Tibial nerve (tissue), 4 donors: ENCODE results near the gene LGSN. TPM values are rescaled to one million over a fixed set of nuclear protein-coding genes. Genes with fewer than 3 reads are reported as not detected.

Source experiments
- DNase-seq, 2 donors: peaks; one replicate each; pipeline ENCODE4 v3.0.0-alpha.2; 2019; ENCODE audit warnings: low spot score in 2 of 2
- H3K27ac ChIP-seq, 4 donors: fragments of 200-600 bp; sonication (generic) in 3 of 4; one replicate each; pipeline ENCODE4 v1.5.1; 2017 to 2019; ENCODE audit warnings: mild to moderate bottlenecking in 1 of 4
- H3K27me3 ChIP-seq, 2 donors: fragments of 200-600 bp; sonication (generic) in 1 of 2; one replicate each; pipeline versions ENCODE4 v1.5.1 to v1.6.0; 2017 to 2019
- H3K36me3 ChIP-seq, 3 donors: fragments of 200-600 bp; sonication (generic); one replicate each; pipeline ENCODE4 v1.5.1; 2018 to 2019
- H3K4me1 ChIP-seq, 4 donors: fragments of 200-600 bp; sonication (generic) in 3 of 4; one replicate each; pipeline ENCODE4 v1.5.1; 2017 to 2019
- H3K4me3 ChIP-seq, 4 donors: fragments of 200-600 bp; sonication (generic) in 3 of 4; one replicate each; pipeline ENCODE4 v1.5.1; 2017 to 2019; ENCODE audit warnings: mild to moderate bottlenecking in 1 of 4, moderate library complexity in 1 of 4
- H3K9me3 ChIP-seq, 4 donors: fragments of 200-600 bp; sonication (generic) in 3 of 4; one replicate each; pipeline ENCODE4 v1.5.1; 2017 to 2019
- EP300 ChIP-seq, 2 donors: sonication (generic); formaldehyde crosslinking; IDR thresholded peaks; one replicate each; pipeline ENCODE4 v1.6.1; 2017; ENCODE audit warnings: antibody characterized with exemption in 2 of 2, mild to moderate bottlenecking in 1 of 2
- POLR2A ChIP-seq, 2 donors: fragments of 450-650 bp; IDR thresholded peaks; one replicate each; pipeline ENCODE4 v1.6.1; 2017; ENCODE audit warnings: antibody characterized with exemption in 2 of 2, mild to moderate bottlenecking in 2 of 2, moderate library complexity in 2 of 2
- WGBS, 2 donors: methylation state at CpG; one replicate each; pipeline ENCODE4 v1.1.5; 2018; 5-methylcytosine and 5-hydroxymethylcytosine counted together
- total RNA-seq, 4 donors: library from RNA; depleted of rRNA; stranded (reverse); fragments of >200 nt; gene quantifications; one replicate each; pipeline ENCODE4 v1.1.0, GENCODE V29; 2016
- TF ChIP-seq, protein P1 (sequence below), 5 experiments: fragments of 200-600 bp in 3 of 5; fragments of 450-650 bp in 2 of 5; sonication (generic) in 3 of 5; IDR thresholded peaks; one replicate each; pipeline ENCODE4 v1.5.1; 2016 to 2019; ENCODE audit warnings: antibody characterized with exemption in 5 of 5, mild to moderate bottlenecking in 3 of 5, moderate library complexity in 2 of 5

Gene LGSN
- total RNA-seq, 4 donors from 2014 or later: not detected

DNA sequence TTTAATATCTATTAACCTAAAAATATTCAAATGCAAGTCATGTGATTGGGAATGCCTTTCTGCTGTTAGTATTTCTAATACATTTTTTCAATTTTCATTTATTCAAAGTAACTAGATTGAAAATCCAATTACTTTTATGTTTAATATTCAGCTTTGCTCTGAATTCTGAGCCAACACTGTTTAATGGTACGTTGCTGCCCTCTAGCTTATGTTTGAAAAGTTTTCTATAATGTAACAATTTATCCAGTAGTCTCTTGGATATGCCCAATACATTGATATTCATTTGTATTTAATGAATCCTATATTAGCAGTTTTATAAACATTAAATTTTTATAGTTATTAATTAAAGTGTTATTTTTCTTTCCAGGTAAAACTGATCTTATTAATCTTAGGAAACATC lies 47.4 kb downstream of the LGSN start:
- no peak overlapping the region for H3K4me3 ChIP-seq
- TF ChIP-seq, protein P1, sequence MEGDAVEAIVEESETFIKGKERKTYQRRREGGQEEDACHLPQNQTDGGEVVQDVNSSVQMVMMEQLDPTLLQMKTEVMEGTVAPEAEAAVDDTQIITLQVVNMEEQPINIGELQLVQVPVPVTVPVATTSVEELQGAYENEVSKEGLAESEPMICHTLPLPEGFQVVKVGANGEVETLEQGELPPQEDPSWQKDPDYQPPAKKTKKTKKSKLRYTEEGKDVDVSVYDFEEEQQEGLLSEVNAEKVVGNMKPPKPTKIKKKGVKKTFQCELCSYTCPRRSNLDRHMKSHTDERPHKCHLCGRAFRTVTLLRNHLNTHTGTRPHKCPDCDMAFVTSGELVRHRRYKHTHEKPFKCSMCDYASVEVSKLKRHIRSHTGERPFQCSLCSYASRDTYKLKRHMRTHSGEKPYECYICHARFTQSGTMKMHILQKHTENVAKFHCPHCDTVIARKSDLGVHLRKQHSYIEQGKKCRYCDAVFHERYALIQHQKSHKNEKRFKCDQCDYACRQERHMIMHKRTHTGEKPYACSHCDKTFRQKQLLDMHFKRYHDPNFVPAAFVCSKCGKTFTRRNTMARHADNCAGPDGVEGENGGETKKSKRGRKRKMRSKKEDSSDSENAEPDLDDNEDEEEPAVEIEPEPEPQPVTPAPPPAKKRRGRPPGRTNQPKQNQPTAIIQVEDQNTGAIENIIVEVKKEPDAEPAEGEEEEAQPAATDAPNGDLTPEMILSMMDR (IDR thresholded peaks at IDR 0.05): peak in 1 of 5 experiments; percentile 5
- TF ChIP-seq POLR2A (IDR thresholded peaks at IDR 0.05): no peak
- no peak for TF ChIP-seq EP300 (IDR thresholded peaks at IDR 0.05)
- no peaks in the 10 kb centered on the region for H3K9me3 ChIP-seq
- H3K4me1 ChIP-seq: no peaks in the 10 kb centered on the region
- H3K27ac ChIP-seq: no peak overlapping the region
- DNase-seq: no peak
- H3K36me3 ChIP-seq: no peaks in the 10 kb centered on the region
- H3K27me3 ChIP-seq: no peaks in the 10 kb centered on the region
- 1 to 9% methylated on average over 1 of the region's 1 CpG for WGBS, 2 donors

DNA sequence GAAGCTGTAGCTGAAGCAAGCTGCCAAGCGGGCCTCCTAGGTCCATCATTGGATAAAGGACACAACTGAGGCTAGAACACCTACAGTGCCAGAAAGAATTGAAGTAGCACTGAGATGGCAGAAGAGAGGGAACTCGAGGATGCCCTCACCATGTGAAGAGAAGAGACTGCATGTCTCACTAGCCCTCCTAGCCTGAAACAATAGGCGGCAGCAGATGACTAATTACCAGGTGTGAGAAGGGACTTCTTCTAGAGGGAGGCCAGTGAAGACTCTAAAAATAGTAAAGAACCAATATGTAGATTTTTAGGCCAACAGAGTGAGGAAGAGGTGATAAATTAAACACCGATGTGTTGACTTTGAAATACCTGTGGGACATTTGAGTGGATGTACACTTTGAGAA lies 50.3 kb downstream of the LGSN start:
- TF ChIP-seq EP300 (IDR thresholded peaks at IDR 0.05): no peak
- TF ChIP-seq, protein P1 (IDR thresholded peaks at IDR 0.05): no peak
- no peak for TF ChIP-seq POLR2A (IDR thresholded peaks at IDR 0.05)
- Histone ChIP-seq H3K4me3 (no peak overlapping the region), H3K36me3 (no peaks in the 10 kb centered on the region), H3K27me3 (no peaks in the 10 kb centered on the region), H3K27ac (no peak overlapping the region), H3K9me3 (no peaks in the 10 kb centered on the region), H3K4me1 (no peaks in the 10 kb centered on the region)
- no peak for DNase-seq
- WGBS, 2 donors: 58% methylated on average over 4 of the region's 4 CpGs

DNA sequence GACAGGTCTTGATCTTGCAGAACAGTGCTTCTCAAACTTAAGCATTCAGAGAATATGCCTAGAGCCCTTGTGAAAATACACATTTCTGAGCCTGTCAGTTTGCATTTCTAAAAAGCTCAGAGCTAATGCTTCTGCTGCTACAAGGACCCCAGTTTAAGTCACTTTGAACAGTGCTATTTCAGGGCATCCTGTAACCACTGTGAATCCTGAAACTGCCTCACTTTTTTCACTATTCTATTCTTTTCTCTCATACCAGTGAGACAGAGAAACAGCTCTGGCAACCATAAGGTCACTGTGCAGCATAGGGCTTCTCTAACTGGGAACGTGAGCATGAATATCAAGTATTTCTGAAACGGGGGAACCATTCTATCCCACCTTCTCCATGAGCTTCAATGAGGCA lies 51.2 kb downstream of the LGSN start:
- H3K27me3 ChIP-seq: no peaks in the 10 kb centered on the region
- H3K27ac ChIP-seq: no peak overlapping the region
- TF ChIP-seq, protein P1 (IDR thresholded peaks at IDR 0.05): no peak
- no peak for TF ChIP-seq POLR2A (IDR thresholded peaks at IDR 0.05)
- TF ChIP-seq EP300 (IDR thresholded peaks at IDR 0.05): no peak
- H3K4me1 ChIP-seq: no peaks in the 10 kb centered on the region
- no peak overlapping the region for H3K4me3 ChIP-seq
- no peaks in the 10 kb centered on the region for H3K9me3 ChIP-seq
- DNase-seq: no peak
- WGBS, 2 donors: 73 to 77% methylated on average over 2 of the region's 2 CpGs
- H3K36me3 ChIP-seq: no peaks in the 10 kb centered on the region

DNA sequence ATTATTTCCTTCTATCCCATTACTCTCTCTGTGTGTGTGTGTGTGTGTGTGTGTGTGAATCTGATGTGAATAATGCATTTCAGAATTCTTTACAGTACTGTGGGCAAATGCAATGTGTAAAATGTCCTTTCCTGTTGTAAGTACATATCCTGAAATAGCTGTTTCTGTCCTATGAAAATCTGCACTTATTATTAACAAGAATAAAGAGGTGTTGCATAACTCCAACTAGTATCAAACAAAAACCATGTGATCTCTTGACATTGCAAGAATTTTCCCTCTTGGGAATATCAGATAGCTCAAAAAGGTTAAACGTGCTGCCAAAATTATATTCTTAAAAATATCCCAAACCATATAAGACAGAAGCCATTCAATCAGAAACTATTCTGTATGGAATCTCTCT lies 52.0 kb downstream of the LGSN start:
- no peak for DNase-seq
- Histone ChIP-seq H3K27me3 (no peaks in the 10 kb centered on the region), H3K9me3 (no peaks in the 10 kb centered on the region), H3K27ac (no peak overlapping the region), H3K4me3 (no peak overlapping the region), H3K4me1 (no peaks in the 10 kb centered on the region), H3K36me3 (no peaks in the 10 kb centered on the region)
- TF ChIP-seq EP300 (IDR thresholded peaks at IDR 0.05): no peak
- no peak for TF ChIP-seq POLR2A (IDR thresholded peaks at IDR 0.05)
- TF ChIP-seq, protein P1 (IDR thresholded peaks at IDR 0.05): no peak
- WGBS, 2 donors: 52 to 54% methylated on average over 1 of the region's 1 CpG

DNA sequence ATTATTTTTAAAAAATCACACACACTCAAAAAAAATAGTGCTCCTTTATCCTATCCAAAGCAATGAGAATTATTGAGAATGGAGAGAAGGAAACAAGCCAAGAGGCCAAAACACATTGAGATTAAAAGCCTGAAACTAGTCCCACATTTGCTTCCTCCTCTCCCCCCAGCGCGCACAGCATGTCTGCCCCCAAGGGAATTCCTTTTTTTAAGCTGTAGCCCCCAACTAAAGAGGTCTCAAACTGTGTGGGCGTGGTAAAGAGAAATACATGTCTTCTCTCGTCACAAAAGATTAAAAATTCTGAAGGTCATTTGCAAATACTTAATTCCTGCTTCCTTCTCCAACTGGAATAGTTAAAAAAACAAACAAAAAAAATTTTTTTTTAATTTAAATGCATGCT lies 52.7 kb downstream of the LGSN start:
- TF ChIP-seq EP300 (IDR thresholded peaks at IDR 0.05): no peak
- no peak for DNase-seq
- H3K36me3 ChIP-seq: no peaks in the 10 kb centered on the region
- H3K27ac ChIP-seq: no peak overlapping the region
- H3K4me3 ChIP-seq: no peak overlapping the region
- 45 to 49% methylated on average over 4 of the region's 4 CpGs for WGBS, 2 donors
- no peaks in the 10 kb centered on the region for H3K9me3 ChIP-seq
- no peaks in the 10 kb centered on the region for H3K27me3 ChIP-seq
- no peaks in the 10 kb centered on the region for H3K4me1 ChIP-seq

DNA sequence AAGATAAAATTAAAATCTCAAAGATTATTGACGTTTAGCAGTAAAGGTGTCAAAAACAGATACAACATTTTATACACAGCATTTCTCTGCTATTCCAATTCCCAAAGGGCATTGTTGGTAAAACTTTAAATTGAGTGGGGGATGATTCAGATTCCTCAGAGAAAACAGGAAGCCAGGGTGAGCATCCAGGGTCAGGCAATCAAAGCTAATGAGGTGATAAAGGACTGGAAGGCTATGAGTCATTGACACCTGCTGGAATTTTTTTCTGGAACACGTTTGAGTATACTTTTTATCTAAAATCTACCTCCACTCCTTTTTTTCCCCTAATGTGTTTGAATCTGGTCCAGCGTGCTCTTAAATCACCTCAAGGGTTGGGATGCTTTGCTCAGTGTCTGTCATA lies 56.3 kb downstream of the LGSN start:
- no peaks in the 10 kb centered on the region for H3K36me3 ChIP-seq
- 33 to 37% methylated on average over 3 of the region's 3 CpGs for WGBS, 2 donors
- H3K27ac ChIP-seq: no peak overlapping the region
- H3K4me1 ChIP-seq: no peaks in the 10 kb centered on the region
- no peaks in the 10 kb centered on the region for H3K9me3 ChIP-seq
- TF ChIP-seq, protein P1 (IDR thresholded peaks at IDR 0.05): no peak
- TF ChIP-seq EP300 (IDR thresholded peaks at IDR 0.05) (no peak), POLR2A (IDR thresholded peaks at IDR 0.05) (no peak)
- no peak overlapping the region for H3K4me3 ChIP-seq
- no peaks in the 10 kb centered on the region for H3K27me3 ChIP-seq
- no peak for DNase-seq
